Measurements from ENCODE around the gene SYNRG. TPM values are rescaled to one million over a fixed set of nuclear protein-coding genes. Genes with fewer than 3 reads are reported as not detected.
A peak's percentile ranks its signal among the peaks of the same experiment; 100 is the strongest.
"Not testable (repeated sequence)": the region's sequence is repeated elsewhere in the genome, so short reads cannot be mapped to it uniquely, and the experiment has no call there.

Gene SYNRG
- total and polyA plus RNA-seq, 5 donors from 2014 or later: 72.0 to 118 (median 74.5) TPM

GRCh38 chr17:37512442-37513068 lies 96.7 kb downstream of the SYNRG start:
- no peak overlapping the region for H3K27ac ChIP-seq (ENCODE audit: insufficient read depth, low read length, poor library complexity, severe bottlenecking)
- no peak for DNase-seq
- peaks cover 31% of the 10 kb centered on the region for H3K36me3 ChIP-seq (ENCODE audit: control insufficient read depth, insufficient read depth, low read length)
- Mint-ChIP-seq H3K27me3 (no peaks in the 10 kb centered on the region), H3K27ac (no peak overlapping the region), H3K36me3 (peaks cover 13% of the 10 kb centered on the region), H3K4me1 (peaks cover 4 to 13% (median 7%) of the 10 kb centered on the region in 4 donors), H3K9me3 (no peaks in the 10 kb centered on the region), H3K4me3 (no peak overlapping the region)
- H3K4me1 ChIP-seq (ENCODE audit: control insufficient read depth, insufficient read depth, low read length, poor library complexity, severe bottlenecking): peaks cover 4% of the 10 kb centered on the region
- H3K27me3 ChIP-seq (ENCODE audit: control insufficient read depth, insufficient read depth, low read length): no peaks in the 10 kb centered on the region
- no peak overlapping the region for H3K4me3 ChIP-seq (ENCODE audit: low read depth, low read length)
- H3K9me3 ChIP-seq (ENCODE audit: control insufficient read depth in 2 of 2, low read length in 2 of 2): no peaks in the 10 kb centered on the region
- ATAC-seq (ENCODE audit: low read depth in 2 of 2): no peak

DNA sequence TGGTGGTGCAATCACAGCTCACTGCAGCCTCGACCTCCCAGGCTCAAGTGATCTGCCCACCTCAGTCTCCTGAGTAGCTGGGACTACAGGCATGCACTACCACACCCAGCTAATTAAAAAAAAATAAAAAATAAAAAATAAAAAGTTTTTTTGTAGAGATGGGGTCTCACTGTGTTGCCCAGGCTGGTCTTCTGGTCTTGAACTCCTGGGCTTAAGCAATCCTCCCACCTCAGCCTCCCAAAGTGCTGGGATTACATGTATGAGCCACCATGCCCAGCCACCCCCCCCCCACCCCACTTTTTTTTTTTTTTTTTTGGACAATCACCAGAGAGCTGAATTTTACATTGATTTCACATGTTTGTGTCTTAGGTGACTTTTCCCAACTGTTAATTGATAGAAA lies 97.6 kb downstream of the SYNRG start:
- not testable (repeated sequence) for DNase-seq; ATAC-seq (ENCODE audit: low read depth in 2 of 2)

GRCh38 chr17:37510056-37510455 lies 99.2 kb downstream of the SYNRG start:
- no peak overlapping the region for H3K4me3 Mint-ChIP-seq
- no peaks in the 10 kb centered on the region for H3K9me3 Mint-ChIP-seq
- Histone ChIP-seq H3K9me3 (ENCODE audit: control insufficient read depth in 2 of 2, low read length in 2 of 2) (no peaks in the 10 kb centered on the region), H3K27ac (ENCODE audit: insufficient read depth, low read length, poor library complexity, severe bottlenecking) (no peak overlapping the region), H3K27me3 (ENCODE audit: control insufficient read depth, insufficient read depth, low read length) (no peaks in the 10 kb centered on the region), H3K4me1 (ENCODE audit: control insufficient read depth, insufficient read depth, low read length, poor library complexity, severe bottlenecking) (peaks cover 4% of the 10 kb centered on the region), H3K4me3 (ENCODE audit: low read depth, low read length) (no peak overlapping the region), H3K36me3 (ENCODE audit: control insufficient read depth, insufficient read depth, low read length) (peaks cover 12% of the 10 kb centered on the region)
- no peaks in the 10 kb centered on the region for H3K27me3 Mint-ChIP-seq
- peaks cover 3% of the 10 kb centered on the region for H3K36me3 Mint-ChIP-seq
- ATAC-seq (ENCODE audit: low read depth in 2 of 2) (no peak), DNase-seq (no peak)
- peak overlapping the region in 2 of 3 donors; percentile 26 to 82 for H3K27ac Mint-ChIP-seq
- H3K4me1 Mint-ChIP-seq: peaks cover 4 to 13% (median 7%) of the 10 kb centered on the region in 4 donors

More for the DNA sequence above, 97.6 kb downstream of the SYNRG start:
- H3K9me3 ChIP-seq (ENCODE audit: control insufficient read depth in 2 of 2, low read length in 2 of 2); H3K4me1 ChIP-seq (ENCODE audit: control insufficient read depth, insufficient read depth, low read length, poor library complexity, severe bottlenecking); H3K36me3 Mint-ChIP-seq; H3K27ac ChIP-seq (ENCODE audit: insufficient read depth, low read length, poor library complexity, severe bottlenecking); H3K27ac Mint-ChIP-seq; H3K27me3 ChIP-seq (ENCODE audit: control insufficient read depth, insufficient read depth, low read length); H3K4me3 Mint-ChIP-seq; H3K9me3 Mint-ChIP-seq; H3K4me3 ChIP-seq (ENCODE audit: low read depth, low read length); H3K27me3 Mint-ChIP-seq: not testable (repeated sequence)
- H3K36me3 ChIP-seq (ENCODE audit: control insufficient read depth, insufficient read depth, low read length): peaks cover 23% of the 10 kb centered on the region
- H3K4me1 Mint-ChIP-seq: peaks cover 4 to 13% (median 7%) of the 10 kb centered on the region in 4 donors

DNA sequence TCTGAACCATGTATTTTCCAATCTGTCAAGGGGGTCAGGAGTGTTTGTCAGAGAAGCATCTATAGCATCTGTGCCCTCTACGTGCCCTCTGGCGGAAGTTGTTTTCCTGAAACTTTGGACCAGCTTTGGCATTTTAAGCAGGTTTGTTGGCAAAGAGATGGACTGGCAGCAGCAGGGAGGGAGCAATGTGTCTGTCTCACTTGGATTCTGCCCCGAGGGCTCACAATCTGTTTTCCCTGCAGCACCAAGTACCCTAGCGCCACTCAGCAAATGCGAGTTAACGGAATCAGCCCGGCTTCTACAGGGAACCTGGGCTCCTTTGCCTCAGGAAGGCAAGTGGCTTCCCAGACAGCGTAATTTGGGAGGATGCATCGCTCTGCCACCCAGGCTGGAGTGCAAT lies 102.1 kb downstream of the SYNRG start:
- no peaks in the 10 kb centered on the region for H3K27me3 Mint-ChIP-seq
- Histone ChIP-seq H3K27ac (ENCODE audit: insufficient read depth, low read length, poor library complexity, severe bottlenecking) (no peak overlapping the region), H3K9me3 (ENCODE audit: control insufficient read depth in 2 of 2, low read length in 2 of 2) (no peaks in the 10 kb centered on the region), H3K36me3 (ENCODE audit: control insufficient read depth, insufficient read depth, low read length) (peaks cover 2% of the 10 kb centered on the region), H3K4me1 (ENCODE audit: control insufficient read depth, insufficient read depth, low read length, poor library complexity, severe bottlenecking) (peaks cover 4% of the 10 kb centered on the region), H3K4me3 (ENCODE audit: low read depth, low read length) (no peak overlapping the region), H3K27me3 (ENCODE audit: control insufficient read depth, insufficient read depth, low read length) (no peaks in the 10 kb centered on the region)
- H3K4me3 Mint-ChIP-seq: no peak overlapping the region
- no peak for ATAC-seq (ENCODE audit: low read depth in 2 of 2)
- no peaks in the 10 kb centered on the region for H3K9me3 Mint-ChIP-seq
- no peak for DNase-seq
- H3K4me1 Mint-ChIP-seq: peaks cover 0 to 13% (median 6%) of the 10 kb centered on the region in 4 donors
- H3K27ac Mint-ChIP-seq: no peak overlapping the region
- H3K36me3 Mint-ChIP-seq: no peaks in the 10 kb centered on the region

DNA sequence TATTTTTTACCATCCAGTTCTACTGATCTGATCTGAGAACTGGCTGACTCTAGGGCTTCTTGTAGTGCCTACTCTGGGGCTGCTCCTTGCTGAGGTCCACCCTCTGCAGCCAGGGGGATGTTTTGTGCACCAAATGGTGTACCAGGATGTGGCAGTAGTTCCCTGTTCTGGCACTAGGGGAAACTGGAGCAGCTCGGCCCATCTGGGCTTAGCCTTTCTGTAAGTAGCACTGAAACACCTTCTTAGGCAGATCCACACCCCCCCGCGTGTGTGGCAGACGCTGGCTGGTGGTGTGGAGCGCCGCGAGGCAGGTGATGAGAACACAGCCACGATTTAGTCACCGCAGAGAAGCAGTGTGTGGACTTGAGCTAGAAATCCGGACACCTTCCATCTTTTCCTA lies 102.5 kb downstream of the SYNRG start:
- ATAC-seq (ENCODE audit: low read depth in 2 of 2) (peak in 1 of 2 donors; percentile 34), DNase-seq (peak in 1 of 3 donors; percentile 54)
- H3K4me1 Mint-ChIP-seq: peaks cover 0 to 13% (median 6%) of the 10 kb centered on the region in 4 donors
- H3K27me3 ChIP-seq (ENCODE audit: control insufficient read depth, insufficient read depth, low read length): no peaks in the 10 kb centered on the region
- H3K4me1 ChIP-seq (ENCODE audit: control insufficient read depth, insufficient read depth, low read length, poor library complexity, severe bottlenecking): peaks cover 4% of the 10 kb centered on the region
- no peaks in the 10 kb centered on the region for H3K9me3 Mint-ChIP-seq
- H3K36me3 ChIP-seq (ENCODE audit: control insufficient read depth, insufficient read depth, low read length): no peaks in the 10 kb centered on the region
- no peaks in the 10 kb centered on the region for H3K27me3 Mint-ChIP-seq
- H3K27ac Mint-ChIP-seq: peak overlapping the region in 1 of 3 donors; percentile 25
- H3K4me3 ChIP-seq (ENCODE audit: low read depth, low read length): no peak overlapping the region
- no peaks in the 10 kb centered on the region for H3K9me3 ChIP-seq (ENCODE audit: control insufficient read depth in 2 of 2, low read length in 2 of 2)
- H3K27ac ChIP-seq (ENCODE audit: insufficient read depth, low read length, poor library complexity, severe bottlenecking): no peak overlapping the region
- H3K36me3 Mint-ChIP-seq: no peaks in the 10 kb centered on the region
- H3K4me3 Mint-ChIP-seq: no peak overlapping the region

DNA sequence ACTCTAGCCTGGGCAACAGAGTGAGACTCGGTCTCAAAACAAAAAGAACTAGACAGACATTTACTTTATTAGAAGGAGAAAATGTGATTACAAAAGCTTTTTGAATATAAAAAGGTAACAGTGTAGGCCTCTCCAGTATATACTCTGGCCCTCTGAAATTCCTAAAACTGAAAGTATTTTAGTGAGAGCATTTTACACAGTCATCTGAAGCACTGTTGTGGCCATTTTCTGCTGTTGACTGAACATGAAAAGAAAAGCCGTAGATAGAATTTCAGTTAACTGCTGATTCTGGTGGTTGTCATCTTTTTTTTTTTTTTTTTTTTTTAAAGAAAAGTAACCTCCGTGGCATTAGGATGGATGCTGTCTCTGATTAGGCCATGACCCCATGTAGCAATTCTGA lies 103.9 kb downstream of the SYNRG start:
- Mint-ChIP-seq H3K4me3 (no peak overlapping the region), H3K9me3 (no peaks in the 10 kb centered on the region), H3K36me3 (no peaks in the 10 kb centered on the region), H3K27ac (no peak overlapping the region), H3K27me3 (no peaks in the 10 kb centered on the region), H3K4me1 (peaks cover 0 to 8% (median under 1%) of the 10 kb centered on the region in 4 donors)
- Histone ChIP-seq H3K36me3 (ENCODE audit: control insufficient read depth, insufficient read depth, low read length) (no peaks in the 10 kb centered on the region), H3K4me1 (ENCODE audit: control insufficient read depth, insufficient read depth, low read length, poor library complexity, severe bottlenecking) (peaks cover under 1% of the 10 kb centered on the region), H3K27ac (ENCODE audit: insufficient read depth, low read length, poor library complexity, severe bottlenecking) (no peak overlapping the region), H3K4me3 (ENCODE audit: low read depth, low read length) (no peak overlapping the region), H3K27me3 (ENCODE audit: control insufficient read depth, insufficient read depth, low read length) (no peaks in the 10 kb centered on the region), H3K9me3 (ENCODE audit: control insufficient read depth in 2 of 2, low read length in 2 of 2) (no peaks in the 10 kb centered on the region)
- ATAC-seq (ENCODE audit: low read depth in 2 of 2): no peak
- DNase-seq: no peak

DNA sequence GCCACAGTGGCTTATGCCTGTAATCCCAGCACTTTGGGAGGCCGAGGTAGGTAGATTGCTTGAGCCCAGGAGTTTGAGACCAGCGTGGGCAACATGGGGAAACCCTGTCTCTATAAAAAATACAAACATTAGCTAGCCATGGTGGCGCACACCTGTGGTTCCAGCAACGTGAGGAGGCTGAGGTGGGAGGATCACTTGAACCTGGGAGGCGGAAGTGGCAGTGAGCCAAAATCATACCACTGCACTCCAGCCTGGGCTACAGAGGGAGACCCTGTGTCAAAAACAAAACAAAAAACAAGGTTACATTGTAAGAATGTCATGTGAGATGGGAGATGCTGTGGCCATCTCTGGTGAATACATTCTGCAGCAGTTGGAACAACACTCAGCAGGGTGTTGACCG lies 106.1 kb downstream of the SYNRG start:
- no peaks in the 10 kb centered on the region for H3K27me3 ChIP-seq (ENCODE audit: control insufficient read depth, insufficient read depth, low read length)
- Mint-ChIP-seq H3K27me3 (no peaks in the 10 kb centered on the region), H3K4me1 (peaks cover 0 to 2% (median 0%) of the 10 kb centered on the region in 4 donors), H3K9me3 (no peaks in the 10 kb centered on the region), H3K27ac (peak overlapping the region in 1 of 3 donors; percentile 69), H3K36me3 (no peaks in the 10 kb centered on the region), H3K4me3 (no peak overlapping the region)
- H3K36me3 ChIP-seq (ENCODE audit: control insufficient read depth, insufficient read depth, low read length): no peaks in the 10 kb centered on the region
- H3K9me3 ChIP-seq (ENCODE audit: control insufficient read depth in 2 of 2, low read length in 2 of 2): no peaks in the 10 kb centered on the region
- H3K4me1 ChIP-seq (ENCODE audit: control insufficient read depth, insufficient read depth, low read length, poor library complexity, severe bottlenecking): no peaks in the 10 kb centered on the region
- no peak overlapping the region for H3K4me3 ChIP-seq (ENCODE audit: low read depth, low read length)
- H3K27ac ChIP-seq (ENCODE audit: insufficient read depth, low read length, poor library complexity, severe bottlenecking): no peak overlapping the region
- no peak for DNase-seq
- no peak for ATAC-seq (ENCODE audit: low read depth in 2 of 2)
